Ishikawa (cell line): Measurements from ENCODE around the gene ELAVL3.

Experiments
- CEBPB ChIP-seq: IDR thresholded peaks from 2 replicates; pipeline ENCODE4 v1.6.1; 2012
- CREB1 ChIP-seq: IDR thresholded peaks from 2 replicates; pipeline ENCODE4 v1.6.1; 2012; ENCODE audit warnings: low read depth
- EGR1 ChIP-seq: IDR thresholded peaks from 2 replicates; pipeline ENCODE4 v1.6.1; 2012
- EP300 ChIP-seq: IDR thresholded peaks from 2 replicates; pipeline ENCODE4 v1.6.1; 2012; ENCODE audit warnings: borderline replicate concordance
- FOXM1 ChIP-seq: IDR thresholded peaks from 2 replicates; pipeline ENCODE4 v1.6.1; 2012; ENCODE audit warnings: low read depth, borderline replicate concordance
- MAX ChIP-seq: IDR thresholded peaks from 2 replicates; pipeline ENCODE4 v1.6.1; 2012
- NFIC ChIP-seq: IDR thresholded peaks from 2 replicates; pipeline ENCODE4 v1.6.1; 2012
- RAD21 ChIP-seq: IDR thresholded peaks from 2 replicates; pipeline ENCODE4 v1.6.1; 2012; ENCODE audit warnings: low read depth
- REST ChIP-seq: IDR thresholded peaks from 2 replicates; pipeline ENCODE4 v1.6.1; 2012; ENCODE audit warnings: low read depth, mild to moderate bottlenecking
- TAF1 ChIP-seq: IDR thresholded peaks from 2 replicates; pipeline ENCODE4 v1.6.1; 2012; ENCODE audit warnings: low read depth, mild to moderate bottlenecking
- TEAD4 ChIP-seq: IDR thresholded peaks from 2 replicates; pipeline ENCODE4 v1.6.1; 2012
- USF1 ChIP-seq: IDR thresholded peaks from 2 replicates; pipeline ENCODE4 v1.6.1; 2012
- YY1 ChIP-seq: IDR thresholded peaks from 2 replicates; pipeline ENCODE4 v1.6.1; 2012; ENCODE audit warnings: low read depth
- ZBTB7A ChIP-seq: IDR thresholded peaks from 2 replicates; pipeline ENCODE4 v1.6.1; 2012; ENCODE audit warnings: low read depth

GRCh38 chr19:11478167-11479089, 2.4 kb downstream of the ELAVL3 start:
- no peak for TF ChIP-seq EP300
- TF ChIP-seq FOXM1: no peak
- no peak for TF ChIP-seq TAF1
- no peak for TF ChIP-seq NFIC
- TF ChIP-seq RAD21: no peak
- no peak for TF ChIP-seq MAX
- TF ChIP-seq ZBTB7A: no peak
- TF ChIP-seq REST: no peak
- TF ChIP-seq CREB1: no peak
- TF ChIP-seq CEBPB: no peak
- TF ChIP-seq TEAD4: no peak
- no peak for TF ChIP-seq USF1
- no peak for TF ChIP-seq EGR1
- TF ChIP-seq YY1: no peak
